ENCODE data around the gene F8.
"Not testable (repeated sequence)": the region's sequence is repeated elsewhere in the genome, so short reads cannot be mapped to it uniquely, and the experiment has no call there.

F8 gene

GRCh38 chrX:154886069-154886788 lies 136.3 kb downstream of the F8 start, which contains the start of gene F8A1:
Gene F8A1, plus strand, starts transcription at chrX:154886355. Its CDS starts 20 bp downstream, at chrX:154886375.
- not testable (repeated sequence) for H2BK12ac ChIP-seq (ENCODE audit: low read length); DNase-seq; H4K8ac ChIP-seq (ENCODE audit: low read depth, low read length); H4K12ac ChIP-seq (ENCODE audit: low read depth, low read length); H3K4me3 ChIP-seq (ENCODE audit: low read depth, low read length); H3K79me1 ChIP-seq (ENCODE audit: low read length); H3K18ac ChIP-seq (ENCODE audit: low read length); H3K27ac ChIP-seq (ENCODE audit: low read depth, low read length); H2BK5ac ChIP-seq (ENCODE audit: low read depth, low read length, poor library complexity); H3K14ac ChIP-seq (ENCODE audit: low read length); H2AFZ ChIP-seq (ENCODE audit: insufficient read depth, low read length, poor library complexity); H3K23ac ChIP-seq (ENCODE audit: low read length); H2BK120ac ChIP-seq (ENCODE audit: insufficient read depth, low read length, poor library complexity); H3K36me3 ChIP-seq (ENCODE audit: control insufficient read depth in 1 of 2, insufficient read depth in 2 of 2, low read length in 2 of 2); H2AK5ac ChIP-seq (ENCODE audit: low read length); H3K4ac ChIP-seq (ENCODE audit: low read depth, low read length); H4K91ac ChIP-seq (ENCODE audit: low read depth, low read length); H3K9ac ChIP-seq (ENCODE audit: low read length); H3K27me3 ChIP-seq (ENCODE audit: insufficient read depth, low read length); H3K79me2 ChIP-seq (ENCODE audit: control insufficient read depth, insufficient read depth, low read length, poor library complexity); H3K4me1 ChIP-seq (ENCODE audit: control insufficient read depth in 1 of 2, insufficient read depth in 2 of 2, low read length in 2 of 2); H3K9me3 ChIP-seq (ENCODE audit: insufficient read depth, low read depth, low read length)
- WGBS (ENCODE audit: extremely low coverage, insufficient coverage, insufficient read length), result no CpG with 5 or more reads among the region's 91 CpGs
- peak within 1 kb of the TSS; percentile 41 for H3K4me2 ChIP-seq (ENCODE audit: low read length)

- H3K9ac ChIP-seq (ENCODE audit: low read length); H3K4me3 ChIP-seq (ENCODE audit: low read depth, low read length); H3K36me3 ChIP-seq (ENCODE audit: control insufficient read depth in 1 of 2, insufficient read depth in 2 of 2, low read length in 2 of 2); H2AK5ac ChIP-seq (ENCODE audit: low read length); H3K79me1 ChIP-seq (ENCODE audit: low read length); H3K4ac ChIP-seq (ENCODE audit: low read depth, low read length); H2BK12ac ChIP-seq (ENCODE audit: low read length); H3K27me3 ChIP-seq (ENCODE audit: insufficient read depth, low read length); H2BK5ac ChIP-seq (ENCODE audit: low read depth, low read length, poor library complexity); H2AFZ ChIP-seq (ENCODE audit: insufficient read depth, low read length, poor library complexity); H3K18ac ChIP-seq (ENCODE audit: low read length); DNase-seq; H3K27ac ChIP-seq (ENCODE audit: low read depth, low read length); H3K79me2 ChIP-seq (ENCODE audit: control insufficient read depth, insufficient read depth, low read length, poor library complexity); H4K8ac ChIP-seq (ENCODE audit: low read depth, low read length); H3K9me3 ChIP-seq (ENCODE audit: insufficient read depth, low read depth, low read length); H3K14ac ChIP-seq (ENCODE audit: low read length); H3K4me2 ChIP-seq (ENCODE audit: low read length); H3K4me1 ChIP-seq (ENCODE audit: control insufficient read depth in 1 of 2, insufficient read depth in 2 of 2, low read length in 2 of 2); H4K12ac ChIP-seq (ENCODE audit: low read depth, low read length); H4K91ac ChIP-seq (ENCODE audit: low read depth, low read length); H3K23ac ChIP-seq (ENCODE audit: low read length); H2BK120ac ChIP-seq (ENCODE audit: insufficient read depth, low read length, poor library complexity): not testable (repeated sequence)
- no CpG with 5 or more reads among the region's 14 CpGs for WGBS (ENCODE audit: extremely low coverage, insufficient coverage, insufficient read length)
These were observed 137.0 kb downstream of the F8 start for GRCh38 chrX:154885549-154885948.

DNA sequence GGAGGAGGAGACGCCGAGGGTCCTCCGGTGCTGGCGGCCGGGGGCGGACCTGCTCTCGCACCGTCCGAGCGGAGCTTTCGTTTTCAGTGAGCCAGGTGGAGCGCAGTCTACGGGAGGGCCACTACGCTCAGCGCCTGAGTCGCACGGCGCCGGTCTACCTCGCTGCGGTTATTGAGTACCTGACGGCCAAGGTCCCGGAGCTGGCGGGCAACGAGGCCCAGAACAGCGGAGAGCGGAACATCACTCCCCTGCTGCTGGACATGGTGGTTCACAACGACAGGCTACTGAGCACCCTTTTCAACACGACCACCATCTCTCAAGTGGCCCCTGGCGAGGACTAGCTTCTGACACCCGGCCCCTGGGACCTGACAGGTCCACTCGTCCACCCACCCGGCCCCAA lies 137.5 kb downstream of the F8 start:
- H3K4ac ChIP-seq (ENCODE audit: low read depth, low read length); H3K79me2 ChIP-seq (ENCODE audit: control insufficient read depth, insufficient read depth, low read length, poor library complexity); H3K9me3 ChIP-seq (ENCODE audit: insufficient read depth, low read depth, low read length); H3K18ac ChIP-seq (ENCODE audit: low read length); H3K4me2 ChIP-seq (ENCODE audit: low read length); H4K91ac ChIP-seq (ENCODE audit: low read depth, low read length); H3K14ac ChIP-seq (ENCODE audit: low read length); H2AK5ac ChIP-seq (ENCODE audit: low read length); DNase-seq; H3K27ac ChIP-seq (ENCODE audit: low read depth, low read length); H2AFZ ChIP-seq (ENCODE audit: insufficient read depth, low read length, poor library complexity); H2BK5ac ChIP-seq (ENCODE audit: low read depth, low read length, poor library complexity); H3K79me1 ChIP-seq (ENCODE audit: low read length); H3K4me1 ChIP-seq (ENCODE audit: control insufficient read depth in 1 of 2, insufficient read depth in 2 of 2, low read length in 2 of 2); H3K27me3 ChIP-seq (ENCODE audit: insufficient read depth, low read length); H3K4me3 ChIP-seq (ENCODE audit: low read depth, low read length); H2BK12ac ChIP-seq (ENCODE audit: low read length); H3K23ac ChIP-seq (ENCODE audit: low read length); H4K12ac ChIP-seq (ENCODE audit: low read depth, low read length); H3K36me3 ChIP-seq (ENCODE audit: control insufficient read depth in 1 of 2, insufficient read depth in 2 of 2, low read length in 2 of 2); H2BK120ac ChIP-seq (ENCODE audit: insufficient read depth, low read length, poor library complexity); H3K9ac ChIP-seq (ENCODE audit: low read length); H4K8ac ChIP-seq (ENCODE audit: low read depth, low read length): not testable (repeated sequence)
- WGBS (ENCODE audit: extremely low coverage, insufficient coverage, insufficient read length), result no CpG with 5 or more reads among the region's 33 CpGs

- not testable (repeated sequence) for H2AK5ac ChIP-seq (ENCODE audit: low read length); H3K18ac ChIP-seq (ENCODE audit: low read length); H3K27me3 ChIP-seq (ENCODE audit: insufficient read depth, low read length); H4K12ac ChIP-seq (ENCODE audit: low read depth, low read length); H4K91ac ChIP-seq (ENCODE audit: low read depth, low read length); H2BK5ac ChIP-seq (ENCODE audit: low read depth, low read length, poor library complexity); H4K8ac ChIP-seq (ENCODE audit: low read depth, low read length); H3K14ac ChIP-seq (ENCODE audit: low read length); H3K4ac ChIP-seq (ENCODE audit: low read depth, low read length); H3K9me3 ChIP-seq (ENCODE audit: insufficient read depth, low read depth, low read length); H3K79me2 ChIP-seq (ENCODE audit: control insufficient read depth, insufficient read depth, low read length, poor library complexity); H3K4me1 ChIP-seq (ENCODE audit: control insufficient read depth in 1 of 2, insufficient read depth in 2 of 2, low read length in 2 of 2); H2BK12ac ChIP-seq (ENCODE audit: low read length); H3K4me3 ChIP-seq (ENCODE audit: low read depth, low read length); H2AFZ ChIP-seq (ENCODE audit: insufficient read depth, low read length, poor library complexity); H3K9ac ChIP-seq (ENCODE audit: low read length); H3K4me2 ChIP-seq (ENCODE audit: low read length); DNase-seq; H3K27ac ChIP-seq (ENCODE audit: low read depth, low read length); H3K79me1 ChIP-seq (ENCODE audit: low read length); H2BK120ac ChIP-seq (ENCODE audit: insufficient read depth, low read length, poor library complexity); H3K36me3 ChIP-seq (ENCODE audit: control insufficient read depth in 1 of 2, insufficient read depth in 2 of 2, low read length in 2 of 2); H3K23ac ChIP-seq (ENCODE audit: low read length)
- WGBS (ENCODE audit: extremely low coverage, insufficient coverage, insufficient read length), result no CpG with 5 or more reads among the region's 8 CpGs
These were observed 138.5 kb downstream of the F8 start for GRCh38 chrX:154884069-154884468.

All from trophoblast cell (in vitro differentiated cells and primary cell).